PC-9 (cell line): Measurements from ENCODE around the gene MLEC. TPM values are rescaled to one million over a fixed set of nuclear protein-coding genes. Genes with fewer than 3 reads are reported as not detected.

Source experiments
- BruUV-seq: library from RNA; stranded (reverse); fragments of 400-500 nt; replicated peaks from 2 replicates; lab custom pipeline; 2021; lab: Mats Ljungman, UMichigan
- CTCF ChIA-PET: fragments of 300-600 bp; sonication (Branson Sonifier 250); formaldehyde crosslinking; loops from one replicate; lab custom pipeline; 2022; ENCODE audit warnings: antibody characterized with exemption; lab: Charles Lee
- POLR2A ChIA-PET: fragments of 300-600 bp; sonication (Branson Sonifier 250); formaldehyde crosslinking; loops from one replicate; lab custom pipeline; 2022; ENCODE audit warnings: antibody characterized with exemption; ENCODE audit not compliant: unreplicated experiment; lab: Charles Lee
- DNase-seq, 2 experiments: peaks; one replicate each; pipeline versions ENCODE4 v3.0.0 to v3.0.0-alpha.2; 2015 to 2022; ENCODE audit warnings: mixed read lengths in 1 of 2
- H2AFZ ChIP-seq: fragments of 200-600 bp; sonication (generic); 2 replicates; pipeline ENCODE4 v1.8.1; 2017; ENCODE audit warnings: antibody characterized with exemption
- H3F3A ChIP-seq: fragments of 200-600 bp; sonication (generic); 2 replicates; pipeline ENCODE4 v1.8.1; 2017; ENCODE audit warnings: antibody characterized with exemption, mild to moderate bottlenecking, low read depth; ENCODE audit not compliant: insufficient read depth
- H3K27ac ChIP-seq: fragments of 200-600 bp; sonication (generic); 2 replicates; pipeline ENCODE4 v1.6.1; 2016; ENCODE audit warnings: mixed run types
- H3K27me3 ChIP-seq: fragments of 200-600 bp; sonication (generic); 2 replicates; pipeline ENCODE4 v1.6.1; 2016; ENCODE audit warnings: low read depth, mixed run types; ENCODE audit not compliant: insufficient read depth
- H3K36me3 ChIP-seq: fragments of 200-600 bp; sonication (generic); 2 replicates; pipeline ENCODE4 v1.6.1; 2016; ENCODE audit warnings: low read depth, mixed run types
- H3K4me1 ChIP-seq: fragments of 200-600 bp; sonication (generic); replicated peaks from 2 replicates; pipeline ENCODE4 v1.6.1; 2016; ENCODE audit warnings: mixed run types; ENCODE audit not compliant: insufficient read depth
- H3K4me2 ChIP-seq: fragments of 200-600 bp; sonication (generic); 2 replicates; pipeline ENCODE4 v1.6.1; 2017; ENCODE audit warnings: mixed run types
- H3K4me3 ChIP-seq: fragments of 200-600 bp; sonication (generic); 2 replicates; pipeline ENCODE4 v1.6.1; 2016; ENCODE audit warnings: mixed run types
- H3K79me2 ChIP-seq: fragments of 200-600 bp; sonication (generic); 2 replicates; pipeline ENCODE4 v1.6.1; 2017; ENCODE audit warnings: low read depth, mixed run types
- H3K9me2 ChIP-seq: fragments of 200-600 bp; sonication (generic); 2 replicates; pipeline ENCODE4 v1.8.1; 2017; ENCODE audit warnings: mild to moderate bottlenecking; ENCODE audit not compliant: insufficient read depth
- H3K9me3 ChIP-seq: fragments of 200-600 bp; sonication (generic); 2 replicates; pipeline ENCODE4 v1.8.1; 2016; ENCODE audit warnings: low read depth; ENCODE audit not compliant: insufficient read depth
- H4K20me1 ChIP-seq: fragments of 200-600 bp; sonication (generic); 2 replicates; pipeline ENCODE4 v1.8.1; 2017; ENCODE audit not compliant: insufficient read depth
- CTCF ChIP-seq: fragments of 200-600 bp; sonication (generic); conservative IDR thresholded peaks from 2 replicates; pipeline ENCODE4 v1.6.1; 2017; ENCODE audit warnings: mixed run types, antibody characterized with exemption, mild to moderate bottlenecking, moderate library complexity
- EZH2 ChIP-seq: fragments of 200-600 bp; sonication (generic); IDR thresholded peaks from 2 replicates; pipeline ENCODE4 v1.8.0; 2017; ENCODE audit warnings: antibody characterized with exemption, low read depth
- intact Hi-C: fragments of 100-400 bp; cut with micrococcal nuclease; formaldehyde crosslinking; loops from one replicate; pipeline ENCODE4 v1.10.0; 2022; ENCODE audit not compliant: unreplicated experiment
- total RNA-seq: library from RNA; stranded (reverse); gene quantifications from 2 replicates; pipeline ENCODE4 v1.2.3, GENCODE V29; 2021

Gene MLEC
- total RNA-seq, 1 experiment from 2014 or later = 131 TPM

- H3K4me1 ChIP-seq = peaks cover 10% of the 10 kb centered on the region; the same call in 1 of the 2 replicates
- H2AFZ ChIP-seq = no peak overlapping the region
- no peak for DNase-seq
- TF ChIP-seq EZH2 (no peak), CTCF (no peak)
- intact Hi-C loops = loop anchor here (5.0 kb wide), 1 partner anchor 358 kb away; no protein-coding TSS in a partner anchor
- H3K4me2 ChIP-seq = no peak overlapping the region
- no peaks in the 10 kb centered on the region for H3K27me3 ChIP-seq
- no peak overlapping the region for H3K4me3 ChIP-seq
- ChIA-PET CTCF (no interaction called here), POLR2A (no interaction called here)
- H3F3A ChIP-seq = peaks cover 5% of the 10 kb centered on the region; the same call in 1 of the 2 replicates
- no peaks in the 10 kb centered on the region for H4K20me1 ChIP-seq
- no peak overlapping the region for H3K27ac ChIP-seq
- no peaks in the 10 kb centered on the region for H3K9me2 ChIP-seq
- H3K79me2 ChIP-seq = no peaks in the 10 kb centered on the region
- no peaks in the 10 kb centered on the region for H3K36me3 ChIP-seq
- H3K9me3 ChIP-seq = no peaks in the 10 kb centered on the region
- BruUV-seq = no TSS peak
Observed at GRCh38 chr12:120674097-120674636, 12.8 kb upstream of the MLEC start.

- TF ChIP-seq CTCF (no peak), EZH2 (no peak)
- no peaks in the 10 kb centered on the region for H3K9me3 ChIP-seq
- CTCF ChIA-PET = no interaction called here
- H3K27ac ChIP-seq = no peak overlapping the region
- DNase-seq = no peak
- no peak overlapping the region for H2AFZ ChIP-seq
- H3K36me3 ChIP-seq = no peaks in the 10 kb centered on the region
- peaks cover 5% of the 10 kb centered on the region; the same call in 1 of the 2 replicates for H3F3A ChIP-seq
- no peaks in the 10 kb centered on the region for H3K9me2 ChIP-seq
- POLR2A ChIA-PET = no interaction called here
- H3K4me2 ChIP-seq = peak overlapping the region; percentile 16; the same call in 1 of the 2 replicates
- H4K20me1 ChIP-seq = no peaks in the 10 kb centered on the region
- no peak overlapping the region for H3K4me3 ChIP-seq
- no peaks in the 10 kb centered on the region for H3K27me3 ChIP-seq
- peaks cover 10% of the 10 kb centered on the region; the same call in 1 of the 2 replicates for H3K4me1 ChIP-seq
- intact Hi-C loops = no loop called here
- BruUV-seq = no TSS peak
- no peaks in the 10 kb centered on the region for H3K79me2 ChIP-seq
Observed at GRCh38 chr12:120677765-120678473, 9.0 kb upstream of the MLEC start.

- no peak for DNase-seq
- Histone ChIP-seq H3K4me1 (peaks cover 10% of the 10 kb centered on the region; the same call in 1 of the 2 replicates), H3K36me3 (no peaks in the 10 kb centered on the region), H3K27me3 (no peaks in the 10 kb centered on the region), H3K4me3 (no peak overlapping the region), H3K27ac (no peak overlapping the region), H3K9me2 (no peaks in the 10 kb centered on the region), H2AFZ (no peak overlapping the region), H3F3A (peaks cover 5% of the 10 kb centered on the region; the same call in 1 of the 2 replicates), H3K4me2 (no peak overlapping the region), H3K9me3 (no peaks in the 10 kb centered on the region), H3K79me2 (no peaks in the 10 kb centered on the region), H4K20me1 (no peaks in the 10 kb centered on the region)
- ChIA-PET POLR2A (no interaction called here), CTCF (interaction anchor here (0.6 kb wide), 1 partner anchor 44 kb away, joined by 3 read pairs; no protein-coding TSS in a partner anchor)
- TF ChIP-seq EZH2 = no peak
- TF ChIP-seq CTCF = no peak
- no TSS peak for BruUV-seq
- intact Hi-C loops = no loop called here
Observed at GRCh38 chr12:120678572-120678971, 8.4 kb upstream of the MLEC start.
